Measurements from ENCODE around the gene PIK3R5.

The PIK3R5 gene

DNA sequence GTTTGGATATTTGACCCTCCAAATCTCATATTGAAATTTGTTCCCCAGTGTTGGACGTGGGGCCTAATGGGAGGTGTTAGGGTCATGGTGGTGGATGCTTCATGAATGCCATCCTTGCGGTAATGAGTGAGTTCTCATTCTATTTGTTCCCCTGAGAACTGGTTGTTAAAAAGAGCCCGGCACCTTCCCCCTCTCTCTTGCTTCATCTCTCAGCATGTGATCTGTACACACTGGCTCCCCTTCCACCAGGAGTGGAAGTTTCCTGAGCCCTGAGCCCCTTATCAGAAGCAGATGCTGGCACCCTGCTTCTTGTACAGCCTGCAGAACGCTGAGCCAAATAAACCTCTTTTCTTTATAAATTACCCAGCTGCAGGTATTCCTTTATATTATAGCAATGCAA lies 123.7 kb downstream of the PIK3R5 start:
- Mint-ChIP-seq H3K4me3 (no peak overlapping the region), H3K9me3 (no peaks in the 10 kb centered on the region), H3K4me1 (ENCODE audit: low read depth) (peaks cover 20% of the 10 kb centered on the region), H3K36me3 (ENCODE audit: low read depth) (peaks cover 75% of the 10 kb centered on the region), H3K27ac (peak overlapping the region; percentile 75), H3K27me3 (no peaks in the 10 kb centered on the region)
- intact Hi-C loops (cut with micrococcal nuclease), result no loop called here

DNA sequence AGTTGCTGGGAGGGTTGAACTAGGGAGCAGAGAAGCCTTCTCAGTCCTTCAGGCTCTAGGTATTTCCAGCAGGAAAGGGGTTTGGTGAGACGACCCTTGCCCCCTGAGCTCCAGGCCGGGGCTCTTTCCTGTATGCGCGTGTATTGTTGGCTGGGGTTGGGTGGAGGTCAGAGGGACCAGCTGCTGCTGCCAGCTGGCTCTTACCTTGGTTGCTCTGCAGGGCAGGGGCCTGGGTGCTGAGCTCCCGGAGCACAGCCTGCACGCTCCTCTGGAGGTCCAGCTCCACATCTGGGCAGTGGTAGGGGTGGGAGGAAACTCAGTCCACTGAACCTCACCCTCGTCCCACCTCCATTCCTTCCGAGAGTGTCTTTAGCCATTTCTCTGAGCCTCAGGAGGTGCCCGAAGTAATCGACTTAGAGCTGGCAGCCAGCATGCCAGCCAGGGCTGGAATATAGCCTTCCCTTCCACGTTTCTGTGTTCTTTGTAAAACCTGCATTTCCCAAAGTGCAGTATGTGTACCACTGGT lies 126.0 kb downstream of the PIK3R5 start:
- H3K27me3 Mint-ChIP-seq, result no peaks in the 10 kb centered on the region
- H3K36me3 Mint-ChIP-seq (ENCODE audit: low read depth), result peaks cover 77% of the 10 kb centered on the region
- H3K4me1 Mint-ChIP-seq (ENCODE audit: low read depth), result peaks cover 20% of the 10 kb centered on the region
- H3K9me3 Mint-ChIP-seq, result no peaks in the 10 kb centered on the region
- intact Hi-C loops (cut with micrococcal nuclease), result no loop called here
- no peak overlapping the region for H3K4me3 Mint-ChIP-seq
- H3K27ac Mint-ChIP-seq, result no peak overlapping the region

GRCh38 chr17:8838551-8839095 lies 126.9 kb downstream of the PIK3R5 start:
- H3K27ac Mint-ChIP-seq, result no peak overlapping the region
- H3K4me3 Mint-ChIP-seq, result no peak overlapping the region
- H3K9me3 Mint-ChIP-seq, result no peaks in the 10 kb centered on the region
- peaks cover 86% of the 10 kb centered on the region for H3K36me3 Mint-ChIP-seq (ENCODE audit: low read depth)
- H3K4me1 Mint-ChIP-seq (ENCODE audit: low read depth), result peaks cover 14% of the 10 kb centered on the region
- no peaks in the 10 kb centered on the region for H3K27me3 Mint-ChIP-seq
- intact Hi-C loops (cut with micrococcal nuclease), result no loop called here

DNA sequence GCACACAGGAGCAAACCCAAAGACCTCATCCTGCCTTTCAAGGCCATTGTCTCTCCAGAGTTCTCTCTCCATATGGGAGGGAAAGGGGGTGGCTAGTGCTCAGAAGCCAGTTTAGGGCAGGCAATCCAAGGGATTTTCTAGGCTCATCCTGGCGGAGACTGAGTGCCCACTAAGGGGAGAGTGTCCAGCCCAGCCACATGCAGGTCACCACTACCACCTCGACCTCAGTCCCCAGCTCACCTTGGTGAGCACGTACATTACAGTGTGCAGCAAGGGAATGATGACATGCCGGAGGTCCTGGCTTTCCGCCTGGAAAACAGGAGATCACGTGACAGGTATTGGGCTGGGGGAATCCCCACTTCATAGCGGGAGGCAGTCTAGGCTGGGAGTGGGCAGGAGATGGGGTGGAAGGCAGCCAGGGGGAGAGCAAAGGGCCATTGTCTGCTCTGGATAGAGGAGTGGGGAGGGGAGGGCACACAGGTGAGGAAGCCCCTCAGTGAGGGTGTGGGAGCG lies 127.9 kb downstream of the PIK3R5 start:
- H3K4me3 Mint-ChIP-seq, result no peak overlapping the region
- H3K27me3 Mint-ChIP-seq, result no peaks in the 10 kb centered on the region
- H3K27ac Mint-ChIP-seq, result no peak overlapping the region
- intact Hi-C loops (cut with micrococcal nuclease), result no loop called here
- no peaks in the 10 kb centered on the region for H3K9me3 Mint-ChIP-seq
- H3K36me3 Mint-ChIP-seq (ENCODE audit: low read depth), result peaks cover 89% of the 10 kb centered on the region
- peaks cover 6% of the 10 kb centered on the region for H3K4me1 Mint-ChIP-seq (ENCODE audit: low read depth)

GRCh38 chr17:8836821-8837562 lies 128.5 kb downstream of the PIK3R5 start:
- intact Hi-C loops (cut with micrococcal nuclease), result no loop called here
- no peak overlapping the region for H3K4me3 Mint-ChIP-seq
- H3K27me3 Mint-ChIP-seq, result no peaks in the 10 kb centered on the region
- H3K27ac Mint-ChIP-seq, result no peak overlapping the region
- H3K36me3 Mint-ChIP-seq (ENCODE audit: low read depth), result peaks cover 85% of the 10 kb centered on the region
- H3K9me3 Mint-ChIP-seq, result no peaks in the 10 kb centered on the region
- H3K4me1 Mint-ChIP-seq (ENCODE audit: low read depth), result peaks cover under 1% of the 10 kb centered on the region

DNA sequence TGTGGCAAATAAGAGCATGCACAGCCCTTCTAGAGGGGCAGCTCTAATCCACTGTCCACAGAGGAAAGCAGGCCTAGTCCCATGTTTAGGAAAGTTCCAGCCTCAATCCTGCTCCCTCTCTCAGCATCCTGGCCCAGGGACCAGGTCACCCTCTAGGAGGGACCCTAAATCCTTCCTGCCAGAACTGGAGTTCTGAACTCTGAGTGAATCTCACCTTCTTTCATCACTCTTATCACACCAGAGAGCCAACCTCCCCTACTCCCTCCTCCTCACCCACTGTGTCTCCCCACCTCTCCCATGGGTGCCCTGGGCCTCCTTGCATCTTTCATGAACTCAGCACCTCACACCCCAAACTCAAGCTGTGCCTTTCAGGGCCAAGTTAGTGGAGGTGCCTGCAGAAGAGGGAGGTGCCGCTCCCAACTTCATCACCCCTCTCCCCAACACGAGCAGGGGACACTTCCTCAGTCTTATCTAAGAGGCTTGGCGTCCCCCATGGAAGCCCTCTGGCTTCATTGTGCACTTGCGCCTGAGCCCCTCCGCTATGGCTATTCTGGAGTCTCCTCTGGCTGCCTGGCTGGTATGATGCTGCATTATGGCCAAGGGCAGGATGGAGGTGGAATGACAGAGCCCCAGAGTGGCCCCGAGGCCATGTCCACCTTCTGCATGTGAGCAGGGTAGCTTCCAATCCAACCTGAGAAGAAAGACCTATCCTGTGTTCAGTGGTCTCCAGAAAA lies 129.7 kb downstream of the PIK3R5 start:
- Mint-ChIP-seq H3K9me3 (no peaks in the 10 kb centered on the region), H3K27me3 (no peaks in the 10 kb centered on the region), H3K4me1 (ENCODE audit: low read depth) (no peaks in the 10 kb centered on the region), H3K36me3 (ENCODE audit: low read depth) (peaks cover 73% of the 10 kb centered on the region), H3K27ac (no peak overlapping the region), H3K4me3 (no peak overlapping the region)
- intact Hi-C loops (cut with micrococcal nuclease), result no loop called here

GRCh38 chr17:8835106-8835505 lies 130.4 kb downstream of the PIK3R5 start:
- H3K36me3 Mint-ChIP-seq (ENCODE audit: low read depth), result peaks cover 73% of the 10 kb centered on the region
- no peaks in the 10 kb centered on the region for H3K9me3 Mint-ChIP-seq
- no peaks in the 10 kb centered on the region for H3K4me1 Mint-ChIP-seq (ENCODE audit: low read depth)
- H3K27ac Mint-ChIP-seq, result no peak overlapping the region
- no peak overlapping the region for H3K4me3 Mint-ChIP-seq
- H3K27me3 Mint-ChIP-seq, result no peaks in the 10 kb centered on the region
- intact Hi-C loops (cut with micrococcal nuclease), result no loop called here

DNA sequence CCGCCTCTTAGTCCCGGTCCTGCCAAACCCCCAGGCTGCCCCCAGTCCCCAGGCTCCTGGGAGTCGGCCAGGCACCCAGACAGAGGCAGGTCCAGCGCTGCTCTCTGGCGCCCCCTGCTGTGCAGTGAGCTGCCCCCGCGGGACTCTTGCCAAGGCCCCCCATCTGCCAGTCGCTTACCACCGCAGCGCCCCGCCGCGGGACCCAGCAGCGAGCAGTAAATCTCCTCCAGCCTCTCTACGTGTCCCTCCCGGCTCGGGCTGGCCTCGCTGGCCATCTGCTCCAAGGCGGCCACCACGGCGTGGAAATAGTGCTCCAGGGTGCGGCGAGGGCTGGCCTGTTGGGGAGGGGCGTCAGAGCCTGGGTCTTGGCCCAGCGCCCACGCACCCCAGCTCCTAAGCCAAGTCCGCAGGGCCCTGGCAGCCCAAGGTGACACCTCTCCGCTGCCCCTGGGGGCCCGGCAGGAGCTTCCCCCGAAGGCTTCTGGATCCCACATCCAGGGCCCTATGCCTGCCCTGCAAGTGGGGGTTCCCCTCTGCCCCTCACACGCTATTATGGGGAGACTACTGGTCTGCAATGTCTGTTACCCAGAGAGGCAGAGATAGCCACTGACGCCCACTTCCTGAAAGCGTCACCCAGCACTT lies 132.7 kb downstream of the PIK3R5 start:
- Mint-ChIP-seq H3K9me3 (no peaks in the 10 kb centered on the region), H3K36me3 (ENCODE audit: low read depth) (peaks cover 54% of the 10 kb centered on the region), H3K27ac (no peak overlapping the region), H3K4me1 (ENCODE audit: low read depth) (no peaks in the 10 kb centered on the region), H3K27me3 (no peaks in the 10 kb centered on the region), H3K4me3 (no peak overlapping the region)
- intact Hi-C loops (cut with micrococcal nuclease), result no loop called here

GRCh38 chr17:8831234-8831849 lies 134.2 kb downstream of the PIK3R5 start:
- H3K27ac Mint-ChIP-seq, result no peak overlapping the region
- H3K9me3 Mint-ChIP-seq, result no peaks in the 10 kb centered on the region
- peaks cover 39% of the 10 kb centered on the region for H3K36me3 Mint-ChIP-seq (ENCODE audit: low read depth)
- no peaks in the 10 kb centered on the region for H3K4me1 Mint-ChIP-seq (ENCODE audit: low read depth)
- H3K27me3 Mint-ChIP-seq, result no peaks in the 10 kb centered on the region
- no peak overlapping the region for H3K4me3 Mint-ChIP-seq
- intact Hi-C loops (cut with micrococcal nuclease), result no loop called here

DNA sequence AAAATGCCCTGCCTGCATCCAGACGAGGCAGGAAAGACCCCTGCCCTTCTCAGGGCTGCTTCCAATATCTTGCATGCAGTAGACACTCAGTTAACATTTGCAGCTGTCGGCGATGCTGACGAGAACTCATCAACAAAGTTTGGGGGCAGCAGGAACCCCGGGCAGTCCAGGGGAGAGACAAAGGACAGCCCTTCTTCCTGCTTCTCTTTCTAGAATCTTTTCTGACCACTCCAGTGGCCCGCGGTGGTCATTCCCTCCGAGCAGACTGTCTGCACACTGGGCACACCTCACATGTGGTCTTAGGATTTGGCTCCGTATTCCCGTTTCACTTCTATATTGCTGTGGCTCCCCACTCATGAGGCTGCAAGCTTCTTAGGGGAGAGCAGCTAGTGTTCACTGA lies 135.4 kb downstream of the PIK3R5 start:
- Mint-ChIP-seq H3K36me3 (ENCODE audit: low read depth) (peaks cover 30% of the 10 kb centered on the region), H3K4me1 (ENCODE audit: low read depth) (no peaks in the 10 kb centered on the region), H3K4me3 (no peak overlapping the region), H3K27me3 (no peaks in the 10 kb centered on the region), H3K9me3 (no peaks in the 10 kb centered on the region), H3K27ac (no peak overlapping the region)
- intact Hi-C loops (cut with micrococcal nuclease), result no loop called here

DNA sequence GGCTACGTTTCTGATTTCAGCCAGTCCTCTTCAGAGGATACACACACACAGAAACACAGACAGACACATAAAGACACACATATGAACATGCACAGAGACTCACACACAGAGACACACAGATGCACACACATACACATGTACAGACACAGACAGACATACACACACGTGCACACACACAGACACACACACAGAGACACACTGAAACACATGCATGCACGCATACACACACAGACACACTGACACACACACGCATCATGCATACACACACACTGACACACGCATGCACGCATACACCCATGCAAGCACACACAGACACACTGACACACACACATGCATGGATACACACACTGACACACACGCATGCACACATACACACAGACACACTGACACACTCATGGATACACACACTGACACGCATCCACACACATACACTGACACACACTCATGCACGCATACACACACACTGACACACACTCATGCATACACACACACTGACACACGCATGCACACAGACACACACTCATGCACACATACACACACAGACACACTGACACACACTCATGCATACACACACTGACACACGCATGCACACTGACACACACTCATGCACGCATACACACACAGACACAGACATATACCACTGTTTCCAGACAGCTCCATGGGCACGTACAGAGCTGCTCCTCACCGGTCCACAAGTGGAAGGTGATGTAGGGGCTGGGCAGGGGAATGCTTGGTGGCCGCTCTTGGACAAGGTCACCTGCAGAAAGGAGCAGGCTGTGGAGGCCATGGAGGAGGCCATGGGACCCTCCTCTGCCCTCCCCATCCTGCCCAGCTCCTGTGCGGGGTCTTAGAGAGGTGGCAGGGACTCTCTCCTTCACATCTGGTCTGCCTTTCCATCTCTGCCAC lies 136.2 kb downstream of the PIK3R5 start:
- Mint-ChIP-seq H3K27ac (no peak overlapping the region), H3K36me3 (ENCODE audit: low read depth) (peaks cover 30% of the 10 kb centered on the region), H3K4me1 (ENCODE audit: low read depth) (no peaks in the 10 kb centered on the region), H3K9me3 (no peaks in the 10 kb centered on the region), H3K27me3 (no peaks in the 10 kb centered on the region), H3K4me3 (no peak overlapping the region)
- intact Hi-C loops (cut with micrococcal nuclease), result no loop called here

All from dendritic cell treated with granulocyte-macrophage colony-stimulating factor and Interleukin-4, amounts not matched to agents 40 ng/mL and 50 ng/mL, for 4 days (primary cell).